ENCODE measurements around the gene RHBG.
A peak's percentile ranks its signal among the peaks of the same experiment; 100 is the strongest.
"Not testable (repeated sequence)": the region's sequence is repeated elsewhere in the genome, so short reads cannot be mapped to it uniquely, and the experiment has no call there.

Gene RHBG

GRCh38 chr1:156358641-156359040 lies 10.4 kb upstream of the RHBG start:
- in situ Hi-C loops (cut with HindIII; ENCODE audit: low pct_ligation_motif_present, low pct_unique_long_range_greater_than_20kb, low sequenced_read_pairs) = no loop called here
- DNase-seq = no peak

DNA sequence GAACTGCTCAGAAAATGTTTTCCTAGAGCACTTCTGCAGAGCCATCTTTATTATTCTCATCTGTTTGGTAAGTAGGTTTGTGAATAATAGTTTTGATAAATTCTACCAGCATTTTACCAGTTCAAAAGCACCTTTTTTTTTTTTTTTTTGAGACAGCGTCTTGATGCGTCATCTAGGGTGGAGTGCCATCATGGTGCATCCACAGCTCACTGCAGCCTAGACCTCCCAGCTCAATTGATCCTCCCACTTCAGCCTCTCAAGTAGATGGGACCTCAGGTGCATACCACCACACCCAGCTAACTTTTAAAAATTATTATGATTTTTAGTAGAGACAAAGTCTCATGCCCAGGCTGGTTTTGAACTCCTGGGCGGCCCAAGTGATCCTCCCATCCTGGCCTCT lies 9.8 kb upstream of the RHBG start:
- no peak for DNase-seq
- in situ Hi-C loops (cut with HindIII; ENCODE audit: low pct_ligation_motif_present, low pct_unique_long_range_greater_than_20kb, low sequenced_read_pairs) = no loop called here

GRCh38 chr1:156359973-156360372 lies 9.0 kb upstream of the RHBG start:
- in situ Hi-C loops (cut with HindIII; ENCODE audit: low pct_ligation_motif_present, low pct_unique_long_range_greater_than_20kb, low sequenced_read_pairs) = no loop called here
- peak; percentile 21 for DNase-seq

GRCh38 chr1:156360534-156360933 lies 8.5 kb upstream of the RHBG start:
- in situ Hi-C loops (cut with HindIII; ENCODE audit: low pct_ligation_motif_present, low pct_unique_long_range_greater_than_20kb, low sequenced_read_pairs) = no loop called here
- no peak for DNase-seq

GRCh38 chr1:156365754-156366153 lies 3.3 kb upstream of the RHBG start:
- in situ Hi-C loops (cut with HindIII; ENCODE audit: low pct_ligation_motif_present, low pct_unique_long_range_greater_than_20kb, low sequenced_read_pairs) = no loop called here
- no peak for DNase-seq

DNA sequence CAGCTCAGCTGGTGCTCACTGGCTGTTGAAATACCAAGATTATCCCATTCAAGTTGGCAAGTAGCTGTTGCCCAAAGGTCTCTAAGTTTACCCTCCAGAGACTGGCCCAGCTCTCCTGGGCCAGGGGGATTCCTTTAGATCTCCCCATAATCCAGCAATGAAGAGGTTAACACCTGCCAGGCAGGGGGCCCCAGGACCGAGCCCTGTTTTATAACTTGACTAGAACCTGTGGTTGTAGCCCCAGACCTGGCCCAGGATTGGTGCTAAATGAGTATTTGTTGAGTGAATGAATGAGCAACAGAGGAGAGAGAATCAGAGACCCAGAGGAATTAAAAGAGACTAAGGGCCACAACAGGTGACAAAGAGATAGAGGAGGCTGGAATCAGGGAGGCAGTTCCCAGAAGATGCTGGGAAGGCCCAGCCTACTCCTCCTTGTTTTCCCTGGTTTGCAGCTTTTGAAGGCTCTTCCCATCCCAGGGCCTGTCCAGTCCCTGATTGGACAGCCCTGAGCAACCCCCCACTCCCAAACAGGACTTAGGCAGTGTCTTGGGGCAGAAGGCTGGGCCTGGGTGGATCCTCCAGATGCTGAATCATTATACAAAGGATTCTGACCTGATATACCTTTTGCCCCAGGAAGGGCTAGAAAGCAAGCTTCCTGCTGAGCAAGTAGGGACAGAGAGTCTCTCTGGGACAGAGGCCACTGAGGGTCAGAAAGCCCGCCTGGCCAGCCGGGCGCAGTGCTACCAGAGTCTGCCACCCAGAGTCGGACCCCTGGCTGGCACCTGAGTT lies 2.4 kb upstream of the RHBG start:
- in situ Hi-C loops (cut with HindIII; ENCODE audit: low pct_ligation_motif_present, low pct_unique_long_range_greater_than_20kb, low sequenced_read_pairs) = no loop called here
- no peak for DNase-seq

DNA sequence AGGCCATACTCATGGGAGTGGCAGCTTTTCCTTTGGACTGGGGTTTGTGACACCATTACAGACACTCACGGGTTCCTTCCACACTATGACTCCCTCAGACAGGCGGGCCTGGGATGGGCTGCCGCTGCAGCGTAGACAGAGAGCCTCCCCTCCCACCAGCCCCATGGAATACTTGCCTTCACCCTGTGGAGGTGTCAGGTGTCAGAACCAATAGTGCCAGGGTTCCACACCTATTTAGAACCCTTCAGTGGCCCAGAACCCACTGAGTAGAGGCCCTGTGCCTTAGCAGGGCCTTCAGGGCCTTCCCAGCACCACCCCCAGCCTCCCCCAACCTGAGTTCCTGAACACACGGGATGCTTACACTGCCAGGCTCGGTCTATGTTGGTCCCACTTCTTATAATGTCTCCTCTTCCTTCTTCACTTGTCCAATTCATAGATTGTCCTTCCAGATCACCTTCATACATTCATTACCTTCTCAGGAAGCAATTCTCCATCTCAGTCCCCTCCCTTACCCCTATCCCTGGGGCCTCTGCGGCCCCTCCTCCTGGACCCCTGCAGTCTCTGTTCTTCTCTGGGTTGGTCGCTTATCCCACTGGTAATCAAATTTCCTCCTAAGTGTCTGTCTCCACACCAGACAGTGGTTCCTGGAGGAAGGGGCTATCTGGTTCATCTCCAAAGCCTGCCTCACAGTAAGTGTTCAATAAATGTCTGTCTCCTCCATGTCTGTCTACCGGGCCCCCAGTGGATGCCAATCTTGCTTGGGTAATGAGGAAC lies 1.4 kb upstream of the RHBG start:
- DNase-seq = no peak
- in situ Hi-C loops (cut with HindIII; ENCODE audit: low pct_ligation_motif_present, low pct_unique_long_range_greater_than_20kb, low sequenced_read_pairs) = no loop called here

GRCh38 chr1:156368157-156368658 lies 803 bp upstream of the RHBG start:
- in situ Hi-C loops (cut with HindIII; ENCODE audit: low pct_ligation_motif_present, low pct_unique_long_range_greater_than_20kb, low sequenced_read_pairs) = no loop called here
- no peak for DNase-seq

- DNase-seq; in situ Hi-C loops (cut with HindIII; ENCODE audit: low pct_ligation_motif_present, low pct_unique_long_range_greater_than_20kb, low sequenced_read_pairs): not testable (repeated sequence)
Observed at GRCh38 chr1:156369685-156370286, 775 bp downstream of the RHBG start.

DNA sequence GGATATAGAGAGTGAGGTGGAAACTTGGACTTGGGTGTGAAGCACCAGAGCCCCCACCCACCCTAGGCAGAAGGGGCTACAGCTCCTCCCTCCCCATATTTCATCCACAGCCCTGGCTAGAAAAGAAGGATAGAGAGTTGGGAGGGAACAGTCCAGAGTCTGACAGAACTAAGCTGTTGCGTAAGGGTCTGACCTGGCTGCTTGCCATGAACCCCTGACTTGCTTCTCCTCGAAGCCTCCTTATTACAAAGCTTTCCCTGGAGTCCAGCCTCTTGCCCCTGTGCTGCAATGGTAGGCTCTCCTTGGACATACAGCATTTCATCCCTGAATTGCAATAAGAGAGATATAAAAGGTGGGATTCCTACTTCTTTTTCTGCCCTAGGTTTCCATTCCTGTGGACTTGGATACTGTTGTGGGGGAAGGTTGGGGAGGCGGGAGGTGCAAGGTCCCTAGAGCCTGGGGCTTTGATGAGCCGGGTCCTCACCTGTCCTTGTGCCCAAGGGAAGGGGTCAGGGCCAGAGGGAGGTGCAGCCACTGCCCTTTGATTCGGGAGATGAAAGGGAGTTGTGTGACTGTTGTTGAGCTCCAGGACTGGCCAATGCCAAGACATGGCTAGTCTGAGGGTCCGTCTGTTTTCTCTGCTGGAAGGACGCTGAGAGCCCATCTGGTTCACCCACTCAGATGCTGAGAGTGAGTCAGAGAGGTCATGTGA lies 2.7 kb downstream of the RHBG start:
- DNase-seq = no peak

DNA sequence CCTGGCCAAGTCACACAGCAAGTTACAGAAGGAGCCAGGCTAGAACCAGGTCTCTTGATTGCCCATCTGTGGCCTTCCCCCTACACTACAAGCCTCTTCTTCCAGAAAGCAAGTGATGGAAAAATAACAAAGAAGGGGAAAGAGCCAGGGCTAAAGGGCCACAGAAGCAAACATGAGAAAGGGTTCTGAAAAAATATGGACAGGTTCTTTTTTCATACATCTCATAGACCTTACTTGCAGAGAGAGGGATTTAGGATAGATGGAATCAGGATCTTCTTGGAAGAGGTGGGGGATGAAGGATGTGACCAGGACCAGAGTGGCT lies 3.2 kb downstream of the RHBG start:
- in situ Hi-C loops (cut with HindIII; ENCODE audit: low pct_ligation_motif_present, low pct_unique_long_range_greater_than_20kb, low sequenced_read_pairs) = no loop called here
- no peak for DNase-seq

More for the DNA sequence above, 2.7 kb downstream of the RHBG start:
- in situ Hi-C loops (cut with HindIII; ENCODE audit: low pct_ligation_motif_present, low pct_unique_long_range_greater_than_20kb, low sequenced_read_pairs) = no loop called here

DNA sequence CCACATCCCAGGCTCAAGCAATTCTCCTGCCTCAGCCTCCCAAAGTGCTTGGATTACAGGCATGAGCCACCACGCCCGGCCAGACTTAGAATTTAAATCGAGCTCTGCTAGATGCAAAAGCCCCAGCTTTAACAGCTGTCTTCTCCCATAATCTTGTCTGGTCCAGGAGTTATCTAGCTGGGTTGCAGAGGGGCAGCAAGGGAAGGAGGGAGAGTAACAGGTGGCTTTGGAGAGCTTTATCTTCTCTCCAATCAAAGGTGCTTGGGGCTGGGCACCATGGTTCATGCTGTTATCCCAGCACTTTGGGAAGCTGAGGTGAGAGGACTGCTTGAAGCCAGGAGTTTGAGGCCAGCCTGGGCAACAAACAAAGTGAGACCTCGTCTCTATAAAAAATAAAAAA lies 3.9 kb downstream of the RHBG start:
- in situ Hi-C loops (cut with HindIII; ENCODE audit: low pct_ligation_motif_present, low pct_unique_long_range_greater_than_20kb, low sequenced_read_pairs) = no loop called here
- no peak for DNase-seq

DNA sequence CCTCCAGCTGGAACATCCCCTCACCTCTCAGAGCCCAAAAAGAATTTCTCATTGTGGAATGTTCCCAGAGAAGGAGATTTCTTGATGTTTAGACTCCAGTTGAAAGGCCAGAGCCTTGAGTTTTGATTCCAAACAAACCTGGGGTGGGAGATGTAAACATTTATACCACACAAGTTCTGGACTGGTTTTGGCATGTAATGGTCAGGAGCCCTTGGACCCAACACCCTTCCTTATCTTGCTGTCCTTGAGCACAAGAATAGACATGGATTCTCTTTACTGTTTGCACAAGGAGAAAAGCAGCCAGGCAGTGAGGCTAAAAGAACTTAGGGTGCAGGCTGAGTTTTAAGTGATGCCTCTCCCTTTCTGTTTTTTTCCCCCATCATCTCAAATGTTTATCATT lies 4.5 kb downstream of the RHBG start:
- DNase-seq = no peak
- in situ Hi-C loops (cut with HindIII; ENCODE audit: low pct_ligation_motif_present, low pct_unique_long_range_greater_than_20kb, low sequenced_read_pairs) = no loop called here

GRCh38 chr1:156376146-156376545 lies 7.1 kb downstream of the RHBG start:
- DNase-seq = no peak
- in situ Hi-C loops (cut with HindIII; ENCODE audit: low pct_ligation_motif_present, low pct_unique_long_range_greater_than_20kb, low sequenced_read_pairs) = no loop called here

DNA sequence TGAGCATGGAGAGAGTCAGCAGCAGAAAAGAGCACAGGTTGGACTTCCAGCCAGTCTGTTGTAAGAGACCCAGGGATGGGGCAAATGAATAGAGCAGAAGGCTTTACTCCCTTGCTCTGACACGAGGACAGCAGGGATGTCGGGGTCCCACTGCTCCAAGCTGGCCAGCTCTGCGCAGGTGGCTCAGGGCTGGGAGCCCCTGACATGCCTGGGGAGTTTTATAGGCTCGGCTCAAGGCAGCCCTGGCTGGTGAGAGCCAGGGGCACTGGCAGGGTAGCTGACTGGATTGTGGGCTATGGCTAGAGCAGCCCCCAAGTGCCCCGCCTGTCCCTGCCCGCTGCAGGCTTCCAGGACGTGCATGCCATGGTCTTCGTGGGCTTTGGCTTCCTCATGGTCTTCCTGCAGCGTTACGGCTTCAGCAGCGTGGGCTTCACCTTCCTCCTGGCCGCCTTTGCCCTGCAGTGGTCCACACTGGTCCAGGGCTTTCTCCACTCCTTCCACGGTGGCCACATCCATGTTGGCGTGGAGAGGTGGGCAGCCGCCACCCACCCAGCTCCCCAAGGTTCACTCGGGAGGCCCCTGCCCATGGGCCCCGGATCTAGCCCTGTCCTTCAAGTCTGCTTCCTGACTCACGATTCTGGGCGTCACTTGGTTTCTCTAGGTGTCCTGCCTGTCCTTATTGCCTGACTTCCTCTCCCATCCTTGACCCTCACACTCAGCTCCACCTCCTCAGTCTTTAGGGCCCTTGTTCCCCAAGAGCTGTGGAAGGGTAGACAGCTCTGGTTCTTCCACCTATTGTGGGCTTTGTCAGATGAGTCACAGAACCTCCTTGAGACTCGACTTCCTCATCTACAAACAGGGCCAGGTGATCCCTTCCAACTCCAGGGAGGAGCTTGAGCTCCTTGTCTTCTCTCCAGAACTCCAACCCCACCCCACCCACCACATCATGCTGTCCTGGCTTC lies 8.2 kb downstream of the RHBG start:
- no peak for DNase-seq
- in situ Hi-C loops (cut with HindIII; ENCODE audit: low pct_ligation_motif_present, low pct_unique_long_range_greater_than_20kb, low sequenced_read_pairs) = no loop called here

- no peak for DNase-seq
- in situ Hi-C loops (cut with HindIII; ENCODE audit: low pct_ligation_motif_present, low pct_unique_long_range_greater_than_20kb, low sequenced_read_pairs) = no loop called here
Observed at GRCh38 chr1:156378557-156378956, 9.5 kb downstream of the RHBG start.

DNA sequence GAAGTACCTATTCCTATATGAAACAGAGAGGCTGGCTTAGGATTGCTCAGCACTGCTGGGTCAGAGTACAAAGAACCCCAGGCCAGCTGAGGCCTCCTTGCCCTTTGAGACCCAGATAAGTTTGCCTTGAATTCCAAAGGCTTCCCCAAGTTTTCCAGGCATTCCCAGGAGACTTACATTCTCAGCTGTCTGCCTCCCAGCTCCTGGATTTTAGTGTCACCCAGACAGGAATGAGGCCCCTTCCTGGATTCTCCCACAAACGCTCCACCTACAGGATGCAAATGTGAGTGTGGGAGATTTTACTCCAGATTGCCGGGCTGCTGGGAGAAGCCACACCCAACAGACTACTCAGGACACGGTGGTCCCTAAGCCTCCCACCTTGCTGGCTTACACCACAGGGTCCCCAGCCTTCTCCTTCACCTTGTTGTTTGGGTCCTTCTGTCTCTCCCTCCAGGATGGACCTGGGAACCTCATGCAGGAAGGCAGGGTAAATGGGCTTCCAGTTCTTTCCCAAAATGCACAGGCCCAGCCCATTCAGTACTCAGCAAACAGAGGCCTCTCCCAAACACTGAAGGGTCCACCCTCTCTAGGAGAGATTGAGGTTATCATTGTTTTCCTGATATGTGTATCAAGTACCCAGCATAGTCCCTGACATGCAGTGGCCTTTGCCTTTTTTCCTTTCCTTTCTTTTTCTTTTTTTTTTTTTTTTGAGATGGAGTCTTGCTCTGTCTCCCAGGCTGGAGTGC lies 10.6 kb downstream of the RHBG start:
- in situ Hi-C loops (cut with HindIII; ENCODE audit: low pct_ligation_motif_present, low pct_unique_long_range_greater_than_20kb, low sequenced_read_pairs) = no loop called here
- peak; percentile 20 for DNase-seq

All from ACHN (cell line).